NCI-H1694 (cell line): Measurements from ENCODE around the gene IMPG1.
A peak's percentile ranks its signal among the peaks of the same experiment; 100 is the strongest.
"Not testable (repeated sequence)": the region's sequence is repeated elsewhere in the genome, so short reads cannot be mapped to it uniquely, and the experiment has no call there.

Source experiments
- DNase-seq: peaks from one replicate; lab custom pipeline; 2025; lab: John Stamatoyannopoulos, UW

Gene IMPG1

DNA sequence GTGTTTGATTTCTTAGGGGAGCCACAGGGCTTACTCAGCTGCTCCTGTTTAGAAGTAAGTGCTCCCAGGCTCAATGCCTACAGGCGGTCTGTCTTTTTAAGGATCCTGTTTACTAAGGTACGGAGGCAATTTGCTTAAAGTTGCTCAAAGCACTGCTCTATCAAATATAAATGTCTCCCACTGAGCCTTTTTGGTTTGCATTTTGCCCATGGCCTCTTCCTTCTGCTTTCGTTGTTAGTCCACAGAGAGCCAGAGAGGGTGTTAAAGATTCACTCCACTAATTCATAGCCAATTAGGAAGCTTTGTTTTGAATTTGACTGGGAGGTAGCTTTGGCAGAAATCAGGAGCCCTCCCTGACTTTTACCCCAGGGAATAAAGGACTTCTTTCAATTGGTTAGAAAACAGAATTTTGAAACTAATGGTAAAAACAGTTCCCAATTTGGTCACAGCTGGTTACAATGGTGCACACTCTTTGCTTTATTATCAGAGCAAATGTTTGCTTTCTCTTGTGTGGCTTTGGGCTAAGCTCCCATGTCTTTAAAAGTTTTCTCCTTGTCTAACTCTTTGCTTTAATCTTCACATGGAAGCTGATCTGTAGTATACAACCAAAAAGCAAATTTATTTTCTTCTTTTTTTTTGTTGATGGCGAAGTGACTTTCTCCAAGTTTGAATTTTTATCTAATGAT, 126.2 kb downstream of the IMPG1 start:
- no peak for DNase-seq

DNA sequence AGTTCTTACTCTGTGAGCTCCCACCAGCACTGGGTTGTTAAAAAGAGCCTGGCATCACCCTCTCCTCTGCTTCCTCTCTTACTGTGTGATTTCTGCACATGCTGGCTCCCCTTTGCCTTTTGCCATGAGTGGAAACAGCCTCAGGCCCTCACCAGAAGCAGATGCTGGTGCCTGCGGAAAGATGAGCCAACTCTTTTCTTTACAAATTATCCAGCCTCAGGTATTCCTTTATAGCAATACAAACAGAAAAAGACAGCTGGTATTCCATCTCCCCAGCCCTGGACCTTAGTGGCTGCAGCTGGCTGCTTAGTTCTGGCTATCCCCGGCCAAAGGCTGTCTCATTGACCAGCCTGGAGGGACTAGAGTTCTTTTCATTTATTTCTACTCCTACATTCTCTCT, 129.1 kb downstream of the IMPG1 start:
- no peak for DNase-seq

- no peak for DNase-seq
Measured at GRCh38 chr6:75941509-75941908, 131.0 kb downstream of the IMPG1 start.

- no peak for DNase-seq
Measured at GRCh38 chr6:75940564-75940963, 131.9 kb downstream of the IMPG1 start.

GRCh38 chr6:75937846-75938245, 134.6 kb downstream of the IMPG1 start:
- DNase-seq: no peak

GRCh38 chr6:75936682-75937081, 135.8 kb downstream of the IMPG1 start:
- no peak for DNase-seq

DNA sequence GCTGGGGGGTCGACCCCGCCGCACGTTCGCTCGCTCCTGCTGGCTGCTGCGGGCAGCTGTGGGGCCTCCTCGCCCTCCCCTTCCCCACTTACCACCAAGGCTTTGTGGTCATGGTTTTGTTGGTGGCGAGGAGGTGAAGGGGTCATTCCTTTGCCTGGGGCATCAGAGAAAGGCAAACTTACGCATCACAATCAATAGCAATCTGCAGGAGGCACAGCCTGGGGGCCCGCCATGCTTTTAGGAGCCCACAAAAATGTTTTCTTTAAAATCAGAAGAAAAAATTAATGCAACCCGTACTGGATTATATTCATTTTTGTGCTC, 137.0 kb downstream of the IMPG1 start:
- DNase-seq: no peak

DNA sequence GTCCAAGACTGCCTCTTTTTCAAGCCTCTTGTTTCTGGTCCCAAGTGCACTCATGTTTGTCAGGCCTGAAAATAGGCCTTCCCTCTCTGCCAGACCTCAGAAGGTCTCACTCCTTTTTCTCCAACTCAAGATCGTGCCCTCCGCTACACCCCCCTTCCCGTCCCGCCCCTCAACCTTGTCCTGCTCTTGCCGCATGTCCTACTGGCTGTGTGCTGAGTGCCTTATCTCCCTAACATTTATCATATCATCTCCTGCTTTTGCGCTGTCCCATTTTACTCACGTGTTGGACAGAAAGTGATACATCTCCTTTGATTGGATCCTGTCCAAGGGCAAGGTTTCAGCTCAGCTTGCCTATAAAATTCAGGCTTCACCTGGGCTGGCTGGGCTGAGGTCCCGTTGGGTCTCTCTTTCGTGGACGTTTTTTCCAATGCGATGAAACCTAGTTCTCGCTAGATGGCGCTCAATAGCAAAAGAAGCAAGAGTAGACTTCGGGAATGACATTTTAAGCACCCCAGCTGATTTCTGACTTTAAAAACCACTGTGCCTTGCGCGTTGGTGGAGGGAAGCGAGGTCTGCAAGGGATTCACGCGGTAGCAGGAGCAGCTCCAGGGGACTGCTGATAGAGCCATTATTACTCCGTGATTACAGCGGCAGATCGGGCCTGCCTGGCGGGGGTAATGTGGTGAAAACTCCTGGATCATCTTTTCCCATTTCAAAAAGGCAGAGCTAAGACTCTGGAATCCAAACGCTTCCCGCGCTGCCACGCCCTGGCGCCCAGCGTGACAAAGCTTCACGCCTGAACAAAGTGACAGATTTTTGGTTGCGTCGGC, 137.6 kb downstream of the IMPG1 start:
- DNase-seq: peak; percentile 79

GRCh38 chr6:75933387-75933975, 139.0 kb downstream of the IMPG1 start:
- no peak for DNase-seq

DNA sequence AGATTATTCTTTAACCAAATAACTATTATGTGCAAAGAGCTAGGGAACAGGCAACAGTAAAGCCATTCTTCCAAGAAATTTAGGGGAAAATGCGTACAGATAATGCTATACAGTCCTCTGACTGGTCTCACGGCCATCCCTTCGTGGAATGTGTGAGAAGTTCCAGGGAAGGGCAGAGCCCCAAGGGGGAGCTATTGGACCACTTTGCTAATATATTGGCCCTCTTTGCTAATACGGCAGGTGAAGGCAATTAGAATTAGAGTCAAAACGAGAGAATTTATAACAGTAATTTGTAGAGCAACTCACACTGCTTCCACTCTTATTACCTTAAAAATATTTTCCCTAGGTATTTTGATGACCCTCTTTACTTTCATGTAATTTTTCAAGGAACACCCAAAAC, 140.4 kb downstream of the IMPG1 start:
- DNase-seq: peak; percentile 52

- DNase-seq: no peak
Measured at GRCh38 chr6:75931011-75931680, 141.3 kb downstream of the IMPG1 start.

DNA sequence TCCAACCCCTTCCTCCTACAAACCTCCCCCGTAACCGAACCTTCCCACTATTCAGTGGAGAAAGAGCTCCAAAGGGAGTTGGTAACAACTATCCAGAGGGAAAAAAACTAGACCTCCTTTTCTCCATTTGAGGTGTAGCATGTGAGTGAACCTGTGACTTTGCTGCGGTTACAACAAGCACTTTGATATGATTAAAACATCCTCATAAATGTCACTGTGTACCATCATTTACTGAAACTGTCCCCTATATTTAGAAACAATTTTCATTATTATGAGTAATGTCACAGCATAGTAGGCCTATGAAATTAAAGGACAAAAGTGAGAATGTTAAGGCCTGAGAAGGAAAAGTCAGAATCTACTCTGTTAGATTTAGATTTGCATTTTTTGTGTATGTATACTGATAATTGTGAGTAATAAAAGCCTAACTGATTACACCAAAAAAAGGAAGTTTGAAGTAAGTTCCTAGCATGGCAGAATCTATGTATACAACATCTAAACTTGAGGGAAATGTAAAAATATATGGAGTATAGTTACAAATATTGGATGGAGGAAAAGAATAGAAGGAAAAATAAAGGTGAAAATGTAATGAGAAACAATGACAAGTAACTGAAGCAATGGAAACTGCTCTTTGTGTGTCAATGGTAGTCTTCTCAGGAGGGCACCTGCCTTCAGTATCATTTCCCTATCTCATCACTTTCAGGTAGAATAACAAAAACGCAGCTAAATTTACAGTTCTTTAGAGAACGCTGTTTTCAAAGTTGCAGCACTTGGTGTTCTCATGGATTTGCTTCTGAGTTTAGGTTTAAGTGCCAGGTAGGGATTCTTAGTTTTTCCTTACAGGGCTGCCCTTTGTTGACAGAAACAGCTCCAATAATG, 145.9 kb downstream of the IMPG1 start:
- no peak for DNase-seq

DNA sequence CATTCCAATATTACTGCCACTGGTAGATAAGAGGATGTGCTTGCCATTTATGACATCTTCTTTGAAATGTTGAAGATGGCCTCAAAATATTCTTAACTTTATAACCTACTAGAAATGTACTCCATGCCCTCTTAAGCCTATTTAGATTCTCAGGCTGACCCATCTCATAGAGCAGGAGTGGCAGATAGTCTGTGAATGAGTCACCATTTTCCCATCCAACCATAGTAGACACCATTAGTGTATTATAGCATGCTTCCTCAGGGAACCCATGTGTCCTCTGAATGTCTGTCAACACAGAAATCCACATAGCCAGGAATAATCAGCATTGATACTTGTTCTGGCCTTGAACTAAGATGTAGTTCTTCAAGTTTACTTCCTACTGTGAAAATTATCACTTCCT, 150.2 kb downstream of the IMPG1 start:
- no peak for DNase-seq

GRCh38 chr6:75913040-75913439, 159.4 kb downstream of the IMPG1 start:
- no peak for DNase-seq

DNA sequence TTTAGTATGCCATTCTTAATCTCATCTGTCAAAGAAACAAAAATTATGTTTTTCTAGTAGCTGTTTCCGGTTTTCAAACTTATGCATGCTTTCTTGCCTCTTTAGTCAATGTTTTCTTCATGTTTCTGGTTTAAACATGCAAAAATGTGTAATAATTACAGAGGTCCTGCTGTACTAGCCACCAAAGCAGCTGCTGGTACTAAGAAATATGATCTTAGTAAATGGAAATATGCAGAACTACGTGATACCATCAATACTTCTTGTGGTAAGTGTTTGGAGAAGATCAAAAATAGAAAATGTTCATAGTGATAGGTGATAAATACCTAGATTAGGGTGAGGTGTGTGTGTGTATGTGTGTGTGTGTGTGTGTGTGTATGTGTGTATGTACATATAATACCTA, 165.0 kb downstream of the IMPG1 start:
- DNase-seq: no peak

GRCh38 chr6:75906871-75907270, 165.6 kb downstream of the IMPG1 start:
- DNase-seq: no peak

DNA sequence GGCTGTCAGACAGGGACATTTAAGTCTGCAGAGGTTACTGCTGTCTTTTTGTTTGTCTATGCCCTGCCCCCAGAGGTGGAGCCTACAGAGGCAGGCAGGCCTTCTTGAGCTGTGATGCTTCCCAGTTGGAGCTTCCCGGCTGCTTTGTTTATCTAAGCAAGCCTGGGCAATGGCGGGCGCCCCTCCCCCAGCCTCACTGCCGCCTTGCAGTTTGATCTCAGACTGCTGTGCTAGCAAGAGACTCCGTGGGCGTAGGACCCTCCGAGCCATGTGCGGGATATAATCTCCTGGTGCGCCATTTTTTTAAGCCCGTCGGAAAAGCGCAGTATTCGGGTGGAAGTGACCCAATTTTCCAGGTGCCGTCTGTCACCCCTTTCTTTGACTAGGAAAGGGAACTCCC, 167.3 kb downstream of the IMPG1 start:
- not testable (repeated sequence) for DNase-seq

DNA sequence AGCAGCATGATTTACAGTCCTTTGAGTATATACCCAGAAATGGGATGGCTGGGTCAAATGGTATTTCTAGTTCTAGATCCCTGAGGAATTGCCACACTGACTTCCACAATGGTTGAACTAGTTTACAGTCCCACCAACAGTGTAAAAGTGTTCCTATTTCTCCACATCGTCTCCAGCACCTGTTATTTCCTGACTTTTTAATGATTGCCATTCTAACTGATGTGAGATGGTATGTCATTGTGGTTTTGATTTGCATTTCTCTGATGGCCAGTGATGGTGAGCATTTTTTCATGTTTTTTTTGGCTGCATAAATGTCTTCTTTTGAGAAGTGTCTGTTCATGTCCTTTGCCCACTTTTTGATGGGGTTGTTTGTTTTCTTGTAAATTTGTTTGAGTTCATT, 172.2 kb downstream of the IMPG1 start:
- not testable (repeated sequence) for DNase-seq

- no peak for DNase-seq
Measured at GRCh38 chr6:75896526-75896925, 175.9 kb downstream of the IMPG1 start.

- no peak for DNase-seq
Measured at GRCh38 chr6:75893776-75894152, 178.7 kb downstream of the IMPG1 start.

DNA sequence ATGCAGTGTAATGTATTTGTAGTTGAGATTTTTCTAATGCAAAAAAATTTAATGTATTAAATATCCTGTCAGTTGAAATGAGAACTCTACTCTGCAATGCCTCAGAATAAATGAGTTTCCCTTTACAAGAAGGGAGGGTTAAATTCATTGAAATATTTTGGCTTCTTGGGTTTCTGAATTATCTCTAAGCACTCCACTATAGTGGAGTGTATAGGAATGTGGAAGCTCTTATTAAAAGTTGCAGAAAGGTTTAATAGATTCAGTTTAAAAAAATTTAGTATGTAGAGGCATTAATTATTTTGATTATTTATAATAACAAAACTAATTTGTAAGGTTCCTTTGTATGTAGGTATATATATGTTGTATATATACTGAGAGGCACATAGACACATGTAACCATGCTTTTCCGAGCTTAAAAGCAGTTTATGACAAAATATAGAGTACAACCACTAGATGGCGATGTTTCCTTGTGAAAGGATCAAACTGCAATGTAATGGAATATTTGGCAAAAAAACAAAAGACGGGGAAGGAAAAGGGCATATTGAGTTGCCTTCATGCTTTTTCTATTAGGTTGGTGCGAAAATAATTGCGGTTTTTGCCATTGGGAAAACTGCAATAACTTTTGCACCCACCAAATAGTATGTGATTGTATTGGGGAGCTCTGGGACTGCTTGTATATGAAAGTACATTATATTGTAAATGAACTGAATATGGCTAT, 179.2 kb downstream of the IMPG1 start:
- DNase-seq: peak; percentile 72
